NCI-H1417 treated with DMSO at 0.1 percent for 48 hours (cell line): ENCODE measurements around the gene APBA2.

Experiments used
- DNase-seq: peaks from one replicate; lab custom pipeline; 2025; lab: John Stamatoyannopoulos, UW

APBA2 gene

DNA sequence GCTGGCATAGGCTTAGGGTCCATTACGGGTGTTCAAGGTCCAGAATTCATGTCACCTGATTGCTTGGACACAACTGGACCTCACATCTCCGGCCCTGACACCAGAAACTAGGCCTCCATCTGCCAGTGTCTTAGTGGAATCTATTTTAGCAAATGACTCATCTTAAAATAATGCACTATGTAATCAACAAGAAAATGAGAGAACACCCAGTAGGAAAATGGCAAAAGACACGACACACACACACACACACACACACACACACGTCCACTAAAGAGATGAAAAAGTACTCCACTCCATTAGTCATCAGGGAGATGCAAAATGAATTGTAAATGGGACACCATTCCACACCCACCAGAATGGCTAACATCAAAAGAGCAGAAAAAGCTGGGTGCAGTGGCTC is 11.2 kb downstream of the APBA2 start:
- DNase-seq: no peak

DNA sequence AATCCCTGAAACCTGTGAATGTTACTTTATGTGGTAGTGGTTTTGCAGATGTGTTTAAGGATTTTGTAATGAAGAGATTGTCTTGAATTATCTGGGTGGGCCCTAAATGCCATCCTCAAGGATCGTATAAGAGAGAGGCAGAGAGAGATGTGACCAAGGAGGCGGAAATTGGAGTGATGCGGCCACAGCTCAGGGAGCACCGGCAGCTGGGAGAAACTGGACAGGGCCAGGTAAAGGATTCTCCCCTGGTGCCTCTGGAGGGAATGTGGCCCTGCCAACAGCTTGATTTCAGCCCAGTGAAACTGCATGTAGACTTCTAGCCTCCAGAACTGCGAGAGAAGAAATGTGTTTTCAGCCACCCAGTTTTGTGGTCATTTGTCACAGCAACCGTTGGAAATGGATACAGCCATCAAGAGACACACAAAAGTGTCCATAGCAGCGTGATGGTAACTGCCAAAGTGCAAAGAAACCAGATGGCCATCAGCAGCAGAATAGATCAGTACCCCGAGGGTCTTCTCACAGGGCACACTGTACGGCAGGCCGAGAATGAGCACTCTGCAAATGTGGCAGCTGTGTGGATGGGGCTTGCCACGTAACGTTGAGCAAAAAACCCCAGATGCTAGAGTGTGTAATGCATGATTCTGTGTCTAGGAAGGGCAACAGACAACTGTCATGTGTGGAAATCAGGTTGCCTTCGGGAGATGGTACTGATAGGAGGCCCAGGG is 12.2 kb downstream of the APBA2 start:
- no peak for DNase-seq

DNA sequence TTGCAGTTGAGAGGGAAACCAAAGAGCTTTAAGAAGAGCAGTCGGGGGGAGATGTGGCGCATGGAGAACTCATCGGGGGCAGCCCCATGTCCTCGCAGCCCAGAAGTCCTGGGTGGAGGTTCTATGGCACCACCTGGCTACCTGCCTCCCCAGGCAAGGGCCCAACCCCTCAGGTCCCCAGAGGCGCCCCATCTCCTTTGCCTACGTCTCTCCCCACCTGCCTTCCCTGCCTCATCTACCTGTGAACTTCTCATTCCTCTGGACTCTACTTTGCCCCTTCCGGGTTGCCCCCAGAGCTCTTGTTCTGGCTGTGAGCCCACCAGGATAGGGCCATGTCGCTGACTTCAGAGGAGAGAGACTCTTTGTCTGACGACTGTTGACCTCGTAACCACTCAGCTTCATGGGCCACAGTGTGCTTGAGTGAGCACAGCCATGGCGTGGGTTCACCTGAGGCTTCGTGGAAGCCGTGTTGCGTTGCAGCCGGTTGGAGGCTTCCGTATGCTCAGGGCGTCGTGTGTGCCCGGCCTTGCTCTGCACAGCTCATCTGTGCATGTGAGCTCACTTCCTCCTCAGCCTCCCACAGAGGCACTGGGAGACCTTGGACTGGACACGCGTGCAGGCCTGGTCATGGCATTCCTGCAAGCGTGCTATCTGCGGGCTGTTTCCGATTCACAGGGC is 13.4 kb downstream of the APBA2 start:
- DNase-seq: no peak

GRCh38 chr15:28900041-28900891 is 14.5 kb downstream of the APBA2 start:
- no peak for DNase-seq

DNA sequence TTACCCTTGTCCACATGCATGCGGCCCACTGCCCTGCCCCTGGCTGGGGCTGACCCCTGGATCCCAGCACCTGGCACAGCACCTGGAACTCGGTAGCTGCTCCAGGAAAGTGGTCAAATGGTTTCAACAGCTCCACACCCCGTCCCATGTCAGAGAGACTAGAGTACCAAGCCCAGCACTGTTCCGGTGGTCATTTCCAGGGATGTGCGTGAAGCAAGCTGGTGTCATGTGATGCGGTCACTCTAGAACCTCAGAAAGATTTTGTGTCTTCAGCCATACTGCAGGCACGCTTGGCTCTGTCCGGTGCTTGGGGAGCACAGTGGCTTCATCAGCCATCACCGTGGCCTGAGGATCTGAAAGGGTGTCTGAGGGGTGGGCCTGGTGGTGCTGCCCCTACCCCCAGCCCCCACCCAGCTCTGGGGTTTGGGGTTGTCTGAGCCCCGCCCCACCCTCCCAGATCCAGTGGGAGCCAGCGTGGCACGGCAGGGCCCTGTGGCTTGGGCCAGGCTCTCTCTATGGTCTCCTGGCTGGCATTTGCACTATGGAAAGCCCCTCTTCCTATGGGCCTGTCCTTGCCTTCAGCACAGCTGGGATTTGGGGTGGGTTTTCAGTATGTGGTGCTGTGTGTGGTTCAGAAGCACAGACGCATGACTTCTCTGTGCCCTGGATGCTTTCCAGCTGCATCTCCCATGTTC is 15.3 kb downstream of the APBA2 start:
- no peak for DNase-seq

DNA sequence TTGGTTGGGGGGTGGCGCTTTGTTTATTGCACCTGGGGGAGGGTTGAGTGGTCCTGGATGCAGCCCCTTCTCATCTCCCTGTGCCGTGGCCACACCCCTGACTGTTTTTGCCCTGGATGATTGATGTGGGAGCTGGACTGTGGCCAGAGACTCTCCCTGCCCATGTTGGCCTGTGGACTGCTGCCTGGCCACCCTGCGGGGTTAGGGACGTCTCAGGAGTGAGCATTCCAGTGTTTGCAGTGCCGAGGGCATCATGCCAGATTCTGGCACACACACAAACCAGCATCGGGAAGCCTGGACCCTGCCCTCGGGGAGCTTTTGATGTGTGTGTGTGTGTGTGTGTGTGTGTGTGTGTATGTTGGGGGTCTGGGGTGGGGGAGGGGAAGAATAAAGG is 15.8 kb downstream of the APBA2 start:
- DNase-seq: no peak

- no peak for DNase-seq
Measured at GRCh38 chr15:28901987-28902745, 16.4 kb downstream of the APBA2 start.

DNA sequence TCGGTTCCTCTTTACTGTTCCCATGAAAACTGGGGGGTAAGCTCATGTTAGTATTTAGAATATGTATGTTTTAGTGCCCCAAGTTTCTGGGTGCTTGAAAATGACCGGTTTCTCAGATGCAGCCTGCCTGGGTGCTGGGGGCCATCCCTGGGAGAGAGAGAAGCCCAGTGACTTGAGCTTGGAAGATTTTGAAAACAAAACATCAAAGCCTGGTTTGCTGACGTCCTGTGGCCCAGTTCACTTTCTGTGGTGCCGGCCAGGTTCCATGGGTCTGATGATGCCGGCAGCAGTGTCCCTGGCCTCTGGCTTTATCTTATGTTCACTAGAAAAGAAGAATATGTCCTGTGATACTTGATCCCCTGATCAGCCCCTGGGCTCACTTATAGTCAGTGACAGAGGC is 17.1 kb downstream of the APBA2 start:
- no peak for DNase-seq

DNA sequence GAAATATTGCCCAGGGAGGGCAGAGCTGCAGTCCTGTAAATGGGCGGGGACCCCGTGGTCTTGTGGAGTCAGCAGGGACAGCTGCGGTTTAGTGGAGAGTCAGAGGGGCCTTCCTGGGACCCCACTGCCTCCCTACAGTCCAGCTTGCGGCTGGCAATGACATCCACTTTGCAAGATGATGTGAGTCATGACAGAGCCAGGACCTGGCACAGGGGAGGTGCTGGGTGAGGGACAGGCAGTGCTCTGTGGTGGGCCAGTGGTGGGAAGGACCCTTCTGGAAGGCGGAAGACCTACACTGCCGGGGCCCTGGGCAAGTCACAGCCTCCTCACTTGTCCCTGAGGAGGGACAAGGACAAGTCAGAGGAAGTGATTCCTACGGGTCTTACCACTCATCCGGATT is 17.8 kb downstream of the APBA2 start:
- DNase-seq: no peak

DNA sequence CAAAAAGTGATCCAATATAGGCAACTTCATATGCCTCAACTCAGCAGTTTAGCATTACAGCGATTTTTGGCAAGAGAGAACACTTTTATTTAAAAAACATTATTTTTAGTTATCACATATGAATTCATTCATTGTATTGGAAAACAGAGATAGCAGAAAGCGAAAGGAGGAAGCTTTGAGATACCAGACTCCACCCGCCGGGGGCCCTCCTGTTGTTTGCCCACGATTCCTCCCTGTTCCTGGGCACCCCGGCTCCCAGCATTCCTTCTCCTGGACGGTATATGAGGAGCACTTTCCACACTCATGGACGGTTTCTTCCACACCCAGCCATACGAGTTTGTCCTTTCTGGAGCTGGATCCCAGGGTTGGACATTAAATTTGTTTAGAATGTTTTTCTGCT is 18.2 kb downstream of the APBA2 start:
- no peak for DNase-seq

- no peak for DNase-seq
Measured at GRCh38 chr15:28904541-28905315, 19.0 kb downstream of the APBA2 start.

- DNase-seq: no peak
Measured at GRCh38 chr15:28907338-28907960, 21.7 kb downstream of the APBA2 start.

- no peak for DNase-seq
Measured at GRCh38 chr15:28909958-28910500, 24.3 kb downstream of the APBA2 start.

- no peak for DNase-seq
Measured at GRCh38 chr15:28911310-28911931, 25.6 kb downstream of the APBA2 start.

- no peak for DNase-seq
Measured at GRCh38 chr15:28912422-28912821, 26.6 kb downstream of the APBA2 start.

GRCh38 chr15:28913171-28913765 is 27.5 kb downstream of the APBA2 start:
- no peak for DNase-seq

DNA sequence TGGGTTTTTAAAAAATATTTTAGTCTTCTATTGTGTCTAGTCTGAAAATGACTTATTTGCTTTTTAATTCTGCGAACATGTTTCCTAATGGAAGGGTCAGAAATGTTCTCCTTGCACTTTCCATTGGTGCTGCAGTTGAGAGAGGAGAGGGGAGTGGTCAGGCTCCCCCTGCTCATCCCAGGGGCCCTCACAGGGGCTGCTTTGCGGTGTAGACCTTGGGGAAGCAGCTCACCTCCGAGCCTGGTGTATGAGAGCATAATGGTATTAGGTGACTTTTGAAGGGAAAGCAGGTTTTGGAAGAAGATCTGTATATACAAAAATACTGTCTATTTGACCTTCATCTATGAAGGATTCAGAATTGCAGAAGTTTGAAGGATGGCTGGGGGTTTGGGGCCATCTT is 28.3 kb downstream of the APBA2 start:
- DNase-seq: no peak

- no peak for DNase-seq
Measured at GRCh38 chr15:28914483-28915023, 28.8 kb downstream of the APBA2 start.
